ENCODE data around the gene NEK11. TPM values are rescaled to one million over a fixed set of nuclear protein-coding genes. Genes with fewer than 3 reads are reported as not detected.
A peak's percentile ranks its signal among the peaks of the same experiment; 100 is the strongest.

The NEK11 gene
- total RNA-seq, 2 donors from 2014 or later: 0.20 to 6.0 TPM

DNA sequence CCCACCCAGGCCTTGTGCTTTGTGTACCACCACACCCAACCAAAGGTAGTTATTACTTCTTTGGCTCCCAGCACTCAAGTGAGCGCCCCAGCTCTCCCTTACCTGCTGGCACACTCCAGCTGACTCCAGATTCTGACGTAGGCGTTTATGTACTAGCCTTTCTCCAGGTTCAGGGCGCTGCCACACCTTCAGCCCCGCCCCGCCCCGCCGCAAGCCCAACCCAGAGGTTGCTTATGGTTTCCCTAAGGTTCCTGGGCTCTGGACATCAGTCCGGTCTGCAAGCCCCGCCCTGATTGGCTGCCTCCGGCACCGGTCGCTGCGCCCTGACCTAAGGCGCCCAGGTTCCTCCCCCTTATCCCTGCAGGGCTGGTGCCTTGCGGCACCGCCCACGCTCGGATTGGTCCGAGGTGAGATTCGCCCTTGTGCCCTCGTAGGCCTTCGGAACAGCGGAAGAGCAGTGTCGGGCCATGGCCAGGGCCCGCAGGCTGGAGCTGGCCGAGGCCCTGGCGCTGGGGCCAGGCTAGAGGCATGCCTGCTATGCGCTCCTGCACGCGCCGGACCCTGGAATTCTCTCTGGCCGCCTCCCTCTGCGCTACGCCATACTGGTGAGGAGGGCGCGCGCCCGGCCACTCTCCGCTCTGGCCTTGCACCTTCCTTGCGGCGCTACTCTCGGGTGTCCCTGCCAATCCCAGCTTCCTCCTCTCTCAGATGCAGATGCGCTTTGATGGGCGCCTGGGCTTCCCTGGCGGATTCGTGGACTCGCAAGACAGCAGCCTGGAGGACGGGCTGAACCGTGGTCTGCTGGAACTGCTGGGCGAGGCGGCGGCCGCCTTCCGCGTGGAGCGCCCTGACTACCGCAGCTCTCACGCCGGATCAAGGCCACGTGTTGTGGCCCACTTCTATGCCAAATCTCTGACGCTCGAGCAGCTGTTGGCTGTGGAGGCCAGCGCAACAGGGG, 335.1 kb downstream of the NEK11 start:
- H3K27ac ChIP-seq (ENCODE audit: low read depth, low read length): no peak overlapping the region
- H3K27me3 ChIP-seq (ENCODE audit: control insufficient read depth, insufficient read depth, low read length, poor library complexity, severe bottlenecking): no peaks in the 10 kb centered on the region
- Mint-ChIP-seq H3K9me3 (peaks cover 5% of the 10 kb centered on the region), H3K4me3 (peak overlapping the region; percentile 83), H3K27me3 (ENCODE audit: insufficient read depth) (no peaks in the 10 kb centered on the region), H3K27ac (peak overlapping the region; percentile 98), H3K36me3 (ENCODE audit: low read depth) (peaks cover 11% of the 10 kb centered on the region), H3K4me1 (peaks cover 14% of the 10 kb centered on the region)
- peak overlapping the region; percentile 76 for H3K4me3 ChIP-seq (ENCODE audit: low read length)
- no peaks in the 10 kb centered on the region for H3K36me3 ChIP-seq (ENCODE audit: control insufficient read depth, insufficient read depth, low read length)
- peak overlapping the region; percentile 29 for H3K9ac ChIP-seq (ENCODE audit: extremely low read depth, low read length, poor library complexity, severe bottlenecking)
- peak; percentile 98 for DNase-seq
- 27 to 56% methylated on average over 33 to 64 of the region's 64 CpGs for WGBS, 2 experiments (ENCODE audit: insufficient coverage in 1 of 2, insufficient read length in 1 of 2)
- peaks cover under 1% of the 10 kb centered on the region for H3K9me3 ChIP-seq (ENCODE audit: control insufficient read depth, low read length)
- H3K4me1 ChIP-seq (ENCODE audit: control insufficient read depth, insufficient read depth, low read length): no peaks in the 10 kb centered on the region
- TF ChIP-seq, protein P1, sequence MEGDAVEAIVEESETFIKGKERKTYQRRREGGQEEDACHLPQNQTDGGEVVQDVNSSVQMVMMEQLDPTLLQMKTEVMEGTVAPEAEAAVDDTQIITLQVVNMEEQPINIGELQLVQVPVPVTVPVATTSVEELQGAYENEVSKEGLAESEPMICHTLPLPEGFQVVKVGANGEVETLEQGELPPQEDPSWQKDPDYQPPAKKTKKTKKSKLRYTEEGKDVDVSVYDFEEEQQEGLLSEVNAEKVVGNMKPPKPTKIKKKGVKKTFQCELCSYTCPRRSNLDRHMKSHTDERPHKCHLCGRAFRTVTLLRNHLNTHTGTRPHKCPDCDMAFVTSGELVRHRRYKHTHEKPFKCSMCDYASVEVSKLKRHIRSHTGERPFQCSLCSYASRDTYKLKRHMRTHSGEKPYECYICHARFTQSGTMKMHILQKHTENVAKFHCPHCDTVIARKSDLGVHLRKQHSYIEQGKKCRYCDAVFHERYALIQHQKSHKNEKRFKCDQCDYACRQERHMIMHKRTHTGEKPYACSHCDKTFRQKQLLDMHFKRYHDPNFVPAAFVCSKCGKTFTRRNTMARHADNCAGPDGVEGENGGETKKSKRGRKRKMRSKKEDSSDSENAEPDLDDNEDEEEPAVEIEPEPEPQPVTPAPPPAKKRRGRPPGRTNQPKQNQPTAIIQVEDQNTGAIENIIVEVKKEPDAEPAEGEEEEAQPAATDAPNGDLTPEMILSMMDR (conservative IDR thresholded peaks at IDR 0.05): no peak

DNA sequence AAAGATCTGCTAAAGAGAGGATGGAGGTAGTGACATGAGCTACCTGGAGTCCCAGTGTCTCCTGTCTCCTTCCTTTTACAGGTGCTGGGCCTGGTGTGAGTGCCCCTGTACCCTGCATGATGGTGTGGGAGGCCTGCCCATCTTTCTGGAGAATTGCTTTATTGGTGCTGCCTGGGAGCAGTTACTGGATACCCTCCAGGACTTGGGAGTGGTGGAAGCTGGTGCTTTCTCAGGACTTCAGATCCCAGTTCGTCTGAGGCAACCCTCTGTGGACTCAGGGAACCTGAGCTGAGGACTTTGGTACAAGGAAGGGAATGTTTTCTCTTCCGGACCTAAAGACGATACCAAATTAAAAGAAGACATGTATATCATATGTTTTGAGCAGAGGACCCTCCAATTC, 336.6 kb downstream of the NEK11 start:
- Histone ChIP-seq H3K27me3 (ENCODE audit: control insufficient read depth, insufficient read depth, low read length, poor library complexity, severe bottlenecking) (no peaks in the 10 kb centered on the region), H3K4me3 (ENCODE audit: low read length) (no peak overlapping the region), H3K36me3 (ENCODE audit: control insufficient read depth, insufficient read depth, low read length) (no peaks in the 10 kb centered on the region), H3K9me3 (ENCODE audit: control insufficient read depth, low read length) (peaks cover 14% of the 10 kb centered on the region), H3K9ac (ENCODE audit: extremely low read depth, low read length, poor library complexity, severe bottlenecking) (no peak overlapping the region), H3K27ac (ENCODE audit: low read depth, low read length) (no peak overlapping the region), H3K4me1 (ENCODE audit: control insufficient read depth, insufficient read depth, low read length) (no peaks in the 10 kb centered on the region)
- 83 to 87% methylated on average over 3 of the region's 3 CpGs for WGBS, 2 experiments (ENCODE audit: insufficient coverage in 1 of 2, insufficient read length in 1 of 2)
- Mint-ChIP-seq H3K4me3 (peak overlapping the region; percentile 83), H3K9me3 (peaks cover 13% of the 10 kb centered on the region), H3K36me3 (ENCODE audit: low read depth) (peaks cover 15% of the 10 kb centered on the region), H3K27ac (no peak overlapping the region), H3K4me1 (peaks cover 14% of the 10 kb centered on the region), H3K27me3 (ENCODE audit: insufficient read depth) (no peaks in the 10 kb centered on the region)
- TF ChIP-seq, protein P1 (conservative IDR thresholded peaks at IDR 0.05): no peak
- no peak for DNase-seq

DNA sequence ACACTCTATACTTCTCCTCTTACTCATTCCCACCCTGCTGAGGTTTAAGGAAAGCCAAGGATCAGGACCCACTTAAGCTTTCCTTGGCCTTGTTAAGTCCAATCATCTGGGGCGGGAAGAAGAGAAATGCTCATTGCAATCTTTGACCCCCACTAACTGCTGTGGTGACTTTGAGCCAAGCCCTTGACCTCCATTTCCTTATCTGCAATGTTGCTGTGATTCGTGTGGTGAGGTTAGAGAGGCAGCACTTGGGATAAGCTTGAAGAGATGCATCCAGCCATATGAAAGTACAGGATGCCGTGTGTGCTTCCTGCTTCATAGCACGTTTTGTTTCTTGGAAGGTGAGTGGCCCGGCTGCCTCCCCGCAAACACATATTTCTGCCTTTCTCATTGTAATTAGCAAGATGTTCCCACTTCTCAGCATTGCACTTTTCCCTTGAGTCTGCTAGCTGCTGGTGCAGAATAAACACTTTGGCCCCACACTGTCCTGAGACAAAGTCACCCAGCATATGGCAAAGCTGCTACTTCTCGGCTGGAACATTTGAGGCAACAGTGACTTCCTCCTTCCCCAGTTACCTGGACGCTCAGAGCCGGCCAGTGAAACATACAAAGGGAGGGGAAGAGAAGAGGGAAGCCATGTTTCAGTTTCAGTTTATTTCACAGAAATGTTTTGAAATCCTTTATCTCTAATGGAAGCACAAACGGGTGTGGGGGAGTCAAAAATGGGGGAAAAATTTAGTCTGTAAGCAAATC, 344.4 kb downstream of the NEK11 start:
- Histone ChIP-seq H3K4me1 (ENCODE audit: control insufficient read depth, insufficient read depth, low read length) (no peaks in the 10 kb centered on the region), H3K27me3 (ENCODE audit: control insufficient read depth, insufficient read depth, low read length, poor library complexity, severe bottlenecking) (no peaks in the 10 kb centered on the region), H3K9ac (ENCODE audit: extremely low read depth, low read length, poor library complexity, severe bottlenecking) (no peak overlapping the region), H3K9me3 (ENCODE audit: control insufficient read depth, low read length) (peaks cover 14% of the 10 kb centered on the region), H3K4me3 (ENCODE audit: low read length) (no peak overlapping the region), H3K27ac (ENCODE audit: low read depth, low read length) (no peak overlapping the region), H3K36me3 (ENCODE audit: control insufficient read depth, insufficient read depth, low read length) (peaks cover 9% of the 10 kb centered on the region)
- TF ChIP-seq, protein P1 (conservative IDR thresholded peaks at IDR 0.05): no peak
- H3K27me3 Mint-ChIP-seq (ENCODE audit: insufficient read depth): no peaks in the 10 kb centered on the region
- H3K36me3 Mint-ChIP-seq (ENCODE audit: low read depth): peaks cover 33% of the 10 kb centered on the region
- H3K4me3 Mint-ChIP-seq: no peak overlapping the region
- 93% methylated on average over 5 to 10 of the region's 10 CpGs for WGBS, 2 experiments (ENCODE audit: insufficient coverage in 1 of 2, insufficient read length in 1 of 2)
- H3K9me3 Mint-ChIP-seq: peaks cover 8% of the 10 kb centered on the region
- H3K4me1 Mint-ChIP-seq: no peaks in the 10 kb centered on the region
- DNase-seq: no peak
- H3K27ac Mint-ChIP-seq: no peak overlapping the region
